GM23338 (cell line): ENCODE results near the gene RASL10B. TPM values are rescaled to one million over a fixed set of nuclear protein-coding genes. Genes with fewer than 3 reads are reported as not detected.

Source experiments
- ATAC-seq: fragments of 200-7000 bp; cut with Tn5 transposase; 3 replicates; pipeline ENCODE4 v1.9.1; 2020
- DNase-seq: peaks from one replicate; pipeline ENCODE4 v3.0.0-alpha.2; 2015; ENCODE audit warnings: low spot score
- H2AFZ ChIP-seq: fragments of 200-600 bp; sonication (generic); 2 replicates; pipeline ENCODE4 v1.8.0; 2016; ENCODE audit warnings: antibody characterized with exemption, mild to moderate bottlenecking, moderate library complexity
- H3F3A ChIP-seq: fragments of 200-600 bp; sonication (generic); replicated peaks from 2 replicates; pipeline ENCODE4 v1.8.0; 2017; ENCODE audit warnings: antibody characterized with exemption, mixed run types, low read depth
- H3K27ac ChIP-seq: fragments of 200-600 bp; sonication (generic); 2 replicates; pipeline ENCODE4 v1.6.1; 2016; ENCODE audit warnings: low read depth
- H3K27me3 ChIP-seq: fragments of 200-600 bp; sonication (generic); 2 replicates; pipeline ENCODE4 v1.8.0; 2016; ENCODE audit warnings: mild to moderate bottlenecking, mixed run types, moderate library complexity; ENCODE audit not compliant: insufficient read depth
- H3K36me3 ChIP-seq: fragments of 200-600 bp; sonication (generic); 2 replicates; pipeline ENCODE4 v1.8.0; 2016; ENCODE audit warnings: mild to moderate bottlenecking; ENCODE audit not compliant: insufficient read depth
- H3K4me1 ChIP-seq: fragments of 200-600 bp; sonication (generic); 2 replicates; pipeline ENCODE4 v1.8.0; 2016; ENCODE audit warnings: mild to moderate bottlenecking, moderate library complexity; ENCODE audit not compliant: insufficient read depth
- H3K4me2 ChIP-seq: fragments of 200-600 bp; sonication (generic); 2 replicates; pipeline ENCODE4 v1.7.1; 2017; ENCODE audit warnings: mixed run types
- H3K4me3 ChIP-seq: fragments of 200-600 bp; sonication (generic); 2 replicates; pipeline ENCODE4 v1.6.1; 2016; ENCODE audit warnings: mixed run types
- H3K79me2 ChIP-seq: fragments of 200-600 bp; sonication (generic); replicated peaks from 2 replicates; pipeline ENCODE4 v1.8.0; 2017; ENCODE audit warnings: mild to moderate bottlenecking; ENCODE audit not compliant: insufficient read depth
- H3K9me2 ChIP-seq: fragments of 200-600 bp; sonication (generic); 2 replicates; pipeline ENCODE4 v1.8.0; 2017; ENCODE audit not compliant: insufficient read depth
- H4K20me1 ChIP-seq: fragments of 200-600 bp; sonication (generic); replicated peaks from 2 replicates; pipeline ENCODE4 v1.8.0; 2017; ENCODE audit warnings: mild to moderate bottlenecking; ENCODE audit not compliant: insufficient read depth
- H3K27ac Mint-ChIP-seq: 2 replicates; pipeline ENCODE4 v1.8.0; 2020; ENCODE audit warnings: inconsistent platforms, mild to moderate bottlenecking, moderate library complexity, mixed read lengths
- H3K27me3 Mint-ChIP-seq: 3 replicates; pipeline ENCODE4 v1.8.0; 2022; ENCODE audit warnings: low read depth, mild to moderate bottlenecking, moderate library complexity, mixed read lengths, inconsistent platforms; ENCODE audit not compliant: insufficient read depth, poor library complexity
- H3K36me3 Mint-ChIP-seq: 3 replicates; pipeline ENCODE4 v1.8.0; 2021; ENCODE audit warnings: low read depth, mild to moderate bottlenecking, inconsistent platforms, moderate library complexity, mixed read lengths
- H3K4me1 Mint-ChIP-seq: 3 replicates; pipeline ENCODE4 v1.8.0; 2020; ENCODE audit warnings: mild to moderate bottlenecking, inconsistent platforms, mixed read lengths
- H3K4me3 Mint-ChIP-seq: 3 replicates; pipeline ENCODE4 v1.8.0; 2021; ENCODE audit warnings: moderate library complexity, mild to moderate bottlenecking, inconsistent platforms, mixed read lengths
- H3K9me3 Mint-ChIP-seq: 3 replicates; pipeline ENCODE4 v1.8.0; 2020; ENCODE audit warnings: moderate library complexity, mild to moderate bottlenecking, inconsistent platforms, mixed read lengths
- CREB1 ChIP-seq: fragments of 250-450 bp; sonication (Bioruptor Pico); IDR thresholded peaks from 2 replicates; pipeline ENCODE4 v1.5.0; 2020; ENCODE audit warnings: low read depth, mild to moderate bottlenecking, moderate library complexity
- CTCF ChIP-seq, 2 experiments: fragments of 200-600 bp in 1 of 2; sonication (generic) in 1 of 2; conservative IDR thresholded peaks; 2 replicates each; pipeline versions ENCODE4 v1.5.1 to v1.6.1; 2016 to 2017; ENCODE audit warnings: antibody characterized with exemption in 2 of 2, low read depth in 2 of 2, mild to moderate bottlenecking in 2 of 2, moderate library complexity in 1 of 2
- ETS1 ChIP-seq: IDR thresholded peaks from 2 replicates; pipeline ENCODE4 v1.6.1; 2016; ENCODE audit warnings: antibody characterized with exemption
- EZH2 ChIP-seq: fragments of 200-600 bp; sonication (generic); IDR thresholded peaks from one replicate; pipeline ENCODE4 v1.8.0; 2017; ENCODE audit warnings: antibody characterized with exemption, mild to moderate bottlenecking, low read depth; ENCODE audit not compliant: unreplicated experiment
- EZH2phosphoT487 ChIP-seq: fragments of 200-600 bp; sonication (generic); IDR thresholded peaks from one replicate; pipeline ENCODE4 v1.8.1; 2018; ENCODE audit warnings: antibody characterized with exemption; ENCODE audit not compliant: unreplicated experiment
- JUNB ChIP-seq: IDR thresholded peaks from one replicate; pipeline ENCODE4 v1.6.1; 2016; ENCODE audit warnings: antibody characterized with exemption; ENCODE audit not compliant: unreplicated experiment
- NANOG ChIP-seq: IDR thresholded peaks from 2 replicates; pipeline ENCODE4 v1.6.1; 2016; ENCODE audit warnings: antibody characterized with exemption, borderline replicate concordance
- POLR2AphosphoS5 ChIP-seq: IDR thresholded peaks from 2 replicates; pipeline ENCODE4 v1.6.1; 2016; ENCODE audit warnings: antibody characterized with exemption, low read depth
- REST ChIP-seq: IDR thresholded peaks from one replicate; pipeline ENCODE4 v1.6.1; 2018; ENCODE audit warnings: antibody characterized with exemption; ENCODE audit not compliant: unreplicated experiment
- STAT1 ChIP-seq: IDR thresholded peaks from one replicate; pipeline ENCODE4 v1.6.1; 2016; ENCODE audit warnings: antibody characterized with exemption; ENCODE audit not compliant: unreplicated experiment
- ZNF114 ChIP-seq: fragments of 250-450 bp; sonication (Bioruptor Pico); IDR thresholded peaks from 2 replicates; pipeline ENCODE4 v1.5.0; 2020; ENCODE audit warnings: mild to moderate bottlenecking, moderate library complexity
- ZNF331 ChIP-seq: fragments of 250-450 bp; sonication (Bioruptor Pico); IDR thresholded peaks from 2 replicates; pipeline ENCODE4 v1.5.0; 2020; ENCODE audit warnings: low read depth, mild to moderate bottlenecking, moderate library complexity
- ZNF462 ChIP-seq: fragments of 250-450 bp; sonication (Bioruptor Pico); IDR thresholded peaks from 2 replicates; pipeline ENCODE4 v1.5.0; 2020; ENCODE audit warnings: mild to moderate bottlenecking, moderate library complexity
- polyA plus RNA-seq: library from polyadenylated mRNA; unstranded; fragments of >200 nt; fragmentation: Nextera tagmentation; extraction: Ambion mirVana; gene quantifications from 2 replicates; pipeline ENCODE4 v1.2.1, GENCODE V29; 2016
- total RNA-seq: library from RNA; depleted of rRNA; stranded (reverse); fragments of >200 nt; shearing (Covaris generic); gene quantifications from 2 replicates; pipeline ENCODE4 v1.2.3, GENCODE V29; 2014

RASL10B gene
- total and polyA plus RNA-seq, 2 experiments from 2014 or later: 7.1 to 26.2 TPM

GRCh38 chr17:35695613-35696012 is 35.8 kb upstream of the RASL10B start:
- no peak for ATAC-seq
- Mint-ChIP-seq H3K36me3 (peaks cover 8% of the 10 kb centered on the region; the same call in 2 of the 3 replicates), H3K27me3 (peaks cover 2% of the 10 kb centered on the region), H3K9me3 (no peaks in the 10 kb centered on the region), H3K4me3 (no peak overlapping the region), H3K4me1 (peaks cover 18% of the 10 kb centered on the region), H3K27ac (no peak overlapping the region; the same call in 1 of the 2 replicates)
- H3K27me3 ChIP-seq: no peaks in the 10 kb centered on the region
- no peak overlapping the region for H3K4me2 ChIP-seq
- H3K36me3 ChIP-seq: peaks cover 3% of the 10 kb centered on the region; the same call in 1 of the 2 replicates
- no peaks in the 10 kb centered on the region for H3K9me2 ChIP-seq
- H2AFZ ChIP-seq: no peak overlapping the region
- H3K4me3 ChIP-seq: no peak overlapping the region
- H4K20me1 ChIP-seq: no peaks in the 10 kb centered on the region; the same call in 1 of the 2 replicates
- peaks cover 11% of the 10 kb centered on the region; the same call in 1 of the 2 replicates for H3K4me1 ChIP-seq
- peak; percentile 14 for DNase-seq
- H3K79me2 ChIP-seq: no peaks in the 10 kb centered on the region
- no peaks in the 10 kb centered on the region for H3F3A ChIP-seq
- TF ChIP-seq CREB1 (CRISPR knock-in tag) (no peak), ZNF114 (CRISPR knock-in tag) (no peak), STAT1 (no peak), CTCF (conservative IDR thresholded peaks at IDR 0.05; ENCODE audit: low read depth in 2 of 2) (no peak), ZNF462 (no peak), JUNB (no peak), EZH2phosphoT487 (no peak), POLR2AphosphoS5 (no peak), EZH2 (no peak), NANOG (no peak), REST (no peak), ETS1 (no peak), ZNF331 (CRISPR knock-in tag) (no peak)
- no peak overlapping the region; the same call in 1 of the 2 replicates for H3K27ac ChIP-seq
